GM21825 (cell line): ENCODE data around the gene ATP13A1.
A peak's percentile ranks its signal among the peaks of the same experiment; 100 is the strongest.
"Not testable (repeated sequence)": the region's sequence is repeated elsewhere in the genome, so short reads cannot be mapped to it uniquely, and the experiment has no call there.

Source experiments
- ATAC-seq: cut with Tn5 transposase; IDR thresholded peaks from one replicate; pipeline ENCODE4 v1.9.1; 2021; ENCODE audit warnings: mild to moderate bottlenecking, moderate library complexity; ENCODE audit not compliant: unreplicated experiment

ATP13A1 gene

DNA sequence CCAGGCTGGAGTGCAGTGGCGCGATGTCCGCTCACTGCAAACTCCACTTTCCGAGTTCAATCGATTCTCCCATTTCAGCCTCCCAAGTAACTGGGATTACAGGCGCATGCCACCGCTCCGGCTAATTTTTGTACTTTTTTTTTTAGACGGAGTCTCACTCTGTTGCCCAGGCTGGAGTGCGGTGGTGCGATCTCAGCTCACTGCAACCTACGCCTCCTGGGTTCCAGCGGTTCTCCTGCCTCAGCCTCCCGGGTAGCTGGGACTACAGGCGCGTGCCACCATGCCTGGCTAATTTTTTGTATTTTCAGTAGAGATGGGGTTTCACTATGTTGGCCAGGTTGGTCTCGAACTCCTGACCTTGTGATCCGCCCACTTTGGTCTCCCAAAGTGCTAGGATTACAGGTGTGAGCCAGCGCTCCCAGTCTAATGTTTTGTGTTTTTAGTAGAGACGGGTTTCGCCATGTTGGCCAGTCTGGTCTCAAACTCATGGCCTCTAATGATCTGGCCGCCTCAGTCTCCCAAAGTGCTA is 2.0 kb upstream of the ATP13A1 start:
- ATAC-seq = not testable (repeated sequence)

DNA sequence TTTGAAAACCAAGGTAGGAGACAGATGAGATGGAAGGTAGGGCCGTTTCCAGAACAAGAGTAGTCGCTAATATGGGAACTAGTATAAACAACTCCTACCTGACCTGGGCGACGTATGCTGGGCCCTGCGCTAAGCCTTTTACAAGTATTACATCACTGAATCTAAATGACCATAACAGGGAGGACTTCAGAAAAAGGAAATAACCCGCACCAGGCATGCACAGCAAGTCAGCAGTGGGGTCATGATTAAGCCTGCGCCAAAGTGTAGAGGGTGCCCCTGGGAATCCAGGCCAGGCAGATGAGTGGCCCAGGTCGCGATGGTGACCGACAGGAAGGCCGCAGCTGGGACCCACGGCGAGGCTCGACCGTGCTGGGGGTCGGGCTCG is 613 bp downstream of the ATP13A1 start:
- ATAC-seq = peak; percentile 9

GRCh38 chr19:19662344-19662743 is 1.1 kb downstream of the ATP13A1 start:
- ATAC-seq = no peak

GRCh38 chr19:19661675-19662251 is 1.7 kb downstream of the ATP13A1 start:
- ATAC-seq = peak; percentile 43

GRCh38 chr19:19661141-19661674 is 2.3 kb downstream of the ATP13A1 start:
- no peak for ATAC-seq

- no peak for ATAC-seq
Measured at GRCh38 chr19:19659646-19660245, 3.7 kb downstream of the ATP13A1 start.

- ATAC-seq = no peak
Measured at GRCh38 chr19:19657397-19657783, 6.1 kb downstream of the ATP13A1 start.

GRCh38 chr19:19656451-19657396 is 6.8 kb downstream of the ATP13A1 start:
- ATAC-seq = no peak

DNA sequence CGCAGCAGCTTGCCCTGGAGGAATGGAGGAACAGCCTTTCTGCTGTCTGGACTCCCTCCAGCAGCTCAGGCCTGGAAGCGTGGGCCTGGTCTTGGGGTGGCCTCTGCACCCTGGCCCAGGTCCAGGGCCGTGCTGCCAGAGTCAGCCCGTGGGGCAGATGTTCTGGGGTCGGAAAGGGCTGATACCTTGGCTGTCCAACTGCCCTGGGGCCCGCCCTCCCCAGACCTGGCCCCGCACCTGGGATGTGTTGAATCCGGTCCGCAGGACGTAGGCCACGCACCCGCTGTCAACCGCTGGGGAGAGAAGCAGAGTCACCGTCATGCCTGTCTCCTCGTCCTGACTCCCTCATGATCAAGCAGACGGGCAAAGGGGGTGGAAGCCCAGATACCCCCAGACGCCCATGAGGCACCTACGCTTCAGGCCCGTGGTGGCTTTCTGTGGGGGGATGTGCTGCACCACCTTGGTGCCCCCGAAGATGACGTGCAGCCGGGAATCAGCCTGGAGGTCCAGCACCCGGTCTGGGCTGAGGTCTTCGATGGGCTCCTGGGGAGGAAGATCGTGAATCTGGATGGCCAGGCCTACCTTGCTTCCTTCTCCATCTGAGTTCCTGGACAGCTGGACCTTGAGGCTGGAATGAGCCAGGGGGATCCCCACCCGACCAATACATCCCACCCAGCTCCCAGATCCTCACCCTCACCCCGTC is 7.7 kb downstream of the ATP13A1 start:
- ATAC-seq = no peak

DNA sequence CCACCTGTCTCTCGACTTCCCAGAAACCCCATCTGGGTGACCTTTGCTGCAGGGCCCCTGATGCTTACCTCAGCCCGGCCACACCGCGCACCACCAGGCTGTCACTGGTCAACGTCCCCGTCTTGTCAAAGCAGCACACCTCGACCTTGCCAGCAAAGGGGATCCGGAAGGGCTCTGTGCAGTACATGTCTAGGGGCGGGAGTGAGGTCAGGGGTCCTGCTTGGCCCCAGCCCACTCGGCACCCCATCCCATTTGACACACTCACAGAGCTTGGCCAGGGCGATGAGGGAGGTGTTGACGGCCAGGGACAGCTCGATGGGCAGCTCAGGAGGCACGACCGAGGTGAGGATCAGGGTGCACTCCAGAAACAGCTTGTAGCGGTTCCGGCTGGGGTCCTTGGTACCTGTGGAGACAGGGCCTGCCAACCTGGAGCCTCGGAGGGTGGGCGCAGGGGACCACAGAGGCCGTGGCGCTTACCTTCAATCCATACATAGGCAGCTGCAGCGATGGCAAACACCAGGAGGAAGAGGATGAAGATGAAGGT is 8.4 kb downstream of the ATP13A1 start:
- no peak for ATAC-seq

- ATAC-seq = no peak
Measured at GRCh38 chr19:19654441-19654840, 9.0 kb downstream of the ATP13A1 start.

GRCh38 chr19:19653597-19654147 is 9.8 kb downstream of the ATP13A1 start:
- no peak for ATAC-seq

GRCh38 chr19:19652482-19653295 is 10.8 kb downstream of the ATP13A1 start:
- ATAC-seq = no peak

GRCh38 chr19:19651076-19651475 is 12.4 kb downstream of the ATP13A1 start:
- ATAC-seq = no peak

GRCh38 chr19:19650331-19650730 is 13.1 kb downstream of the ATP13A1 start:
- ATAC-seq = no peak

- no peak for ATAC-seq
Measured at GRCh38 chr19:19649580-19649995, 13.9 kb downstream of the ATP13A1 start.

DNA sequence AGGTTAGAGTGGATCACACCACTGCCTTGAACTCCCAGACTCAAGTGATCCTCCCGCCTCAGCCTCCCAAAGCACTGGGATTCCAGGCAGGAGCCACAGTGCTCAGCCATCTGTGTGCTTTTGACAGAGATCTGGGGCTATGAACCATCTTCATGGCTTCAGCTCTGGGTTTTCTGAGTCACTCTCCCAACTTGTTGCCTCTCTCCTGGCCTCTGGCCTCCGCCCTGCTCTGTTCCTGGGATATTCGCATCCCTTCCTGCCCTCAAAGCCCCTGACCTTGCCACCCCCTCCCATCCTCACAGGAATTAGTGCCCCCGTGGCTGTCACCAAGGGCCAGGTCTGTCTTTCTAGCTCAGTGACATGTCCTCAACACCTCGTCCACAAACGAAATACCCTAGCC is 14.3 kb downstream of the ATP13A1 start:
- ATAC-seq = no peak

DNA sequence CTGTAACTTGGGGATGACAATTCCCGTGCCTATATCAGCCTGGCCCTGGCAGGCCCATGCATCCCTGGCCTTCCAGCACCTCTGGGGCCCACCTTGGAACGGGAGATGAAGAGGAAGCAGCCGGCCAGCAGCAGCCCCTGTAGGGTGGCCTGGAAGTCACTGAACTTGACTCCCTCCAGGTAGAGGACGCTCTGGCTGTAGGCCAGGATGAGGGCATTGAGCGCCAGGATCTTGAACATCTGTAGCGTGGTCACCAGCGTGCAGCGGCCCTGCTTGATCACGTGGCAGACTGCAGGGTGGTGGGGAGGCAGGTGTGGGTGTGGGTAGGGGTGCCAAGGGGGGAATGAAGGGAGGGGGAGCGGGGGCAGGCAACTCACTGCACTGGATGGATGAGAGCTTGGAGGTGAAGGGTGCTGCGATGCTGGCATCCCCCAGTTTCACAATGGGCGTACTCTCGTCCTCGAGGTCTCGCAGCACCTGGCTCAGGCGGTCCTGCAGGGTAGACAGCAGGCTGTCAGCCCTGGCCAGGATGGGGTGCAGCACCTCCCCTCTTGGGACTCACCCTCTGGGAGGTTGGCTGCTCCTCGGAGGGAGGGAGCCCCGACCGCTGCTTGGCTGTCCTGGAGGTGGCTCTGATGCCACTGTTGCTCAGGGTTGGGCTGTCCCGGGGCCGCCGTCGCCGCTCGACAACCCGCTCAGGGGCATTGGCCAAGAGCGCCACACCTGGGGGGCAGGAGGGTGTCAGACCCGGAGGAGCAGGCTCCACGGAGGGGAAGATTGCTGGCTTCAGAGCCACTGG is 16.2 kb downstream of the ATP13A1 start:
- no peak for ATAC-seq
